ENCODE results near the gene PCDHA13.
"Not testable (repeated sequence)": the region's sequence is repeated elsewhere in the genome, so short reads cannot be mapped to it uniquely, and the experiment has no call there.

The PCDHA13 gene, protein sequence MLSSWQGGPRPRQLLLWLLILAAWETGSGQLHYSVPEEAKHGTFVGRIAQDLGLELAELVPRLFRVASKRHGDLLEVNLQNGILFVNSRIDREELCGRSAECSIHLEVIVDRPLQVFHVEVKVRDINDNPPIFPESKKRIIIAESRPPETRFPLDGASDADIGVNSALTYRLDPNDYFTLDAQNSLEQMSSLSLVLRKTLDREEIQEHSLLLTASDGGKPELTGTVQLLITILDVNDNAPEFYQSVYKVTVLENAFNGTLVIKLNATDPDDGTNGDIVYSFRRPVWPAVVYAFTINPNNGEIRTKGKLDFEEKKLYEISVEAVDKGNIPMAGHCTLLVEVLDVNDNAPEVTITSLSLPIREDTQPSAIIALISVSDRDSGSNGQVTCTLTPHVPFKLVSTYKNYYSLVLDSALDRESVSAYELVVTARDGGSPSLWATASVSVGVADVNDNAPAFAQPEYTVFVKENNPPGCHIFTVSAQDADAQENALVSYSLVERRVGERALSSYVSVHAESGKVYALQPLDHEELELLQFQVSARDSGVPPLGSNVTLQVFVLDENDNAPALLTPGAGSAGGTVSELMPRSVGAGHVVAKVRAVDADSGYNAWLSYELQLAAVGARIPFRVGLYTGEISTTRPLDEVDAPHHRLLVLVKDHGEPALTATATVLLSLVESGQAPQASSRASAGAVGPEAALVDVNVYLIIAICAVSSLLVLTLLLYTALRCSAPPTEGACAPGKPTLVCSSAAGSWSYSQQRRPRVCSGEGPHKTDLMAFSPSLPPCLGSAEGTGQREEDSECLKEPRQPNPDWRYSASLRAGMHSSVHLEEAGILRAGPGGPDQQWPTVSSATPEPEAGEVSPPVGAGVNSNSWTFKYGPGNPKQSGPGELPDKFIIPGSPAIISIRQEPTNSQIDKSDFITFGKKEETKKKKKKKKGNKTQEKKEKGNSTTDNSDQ

DNA sequence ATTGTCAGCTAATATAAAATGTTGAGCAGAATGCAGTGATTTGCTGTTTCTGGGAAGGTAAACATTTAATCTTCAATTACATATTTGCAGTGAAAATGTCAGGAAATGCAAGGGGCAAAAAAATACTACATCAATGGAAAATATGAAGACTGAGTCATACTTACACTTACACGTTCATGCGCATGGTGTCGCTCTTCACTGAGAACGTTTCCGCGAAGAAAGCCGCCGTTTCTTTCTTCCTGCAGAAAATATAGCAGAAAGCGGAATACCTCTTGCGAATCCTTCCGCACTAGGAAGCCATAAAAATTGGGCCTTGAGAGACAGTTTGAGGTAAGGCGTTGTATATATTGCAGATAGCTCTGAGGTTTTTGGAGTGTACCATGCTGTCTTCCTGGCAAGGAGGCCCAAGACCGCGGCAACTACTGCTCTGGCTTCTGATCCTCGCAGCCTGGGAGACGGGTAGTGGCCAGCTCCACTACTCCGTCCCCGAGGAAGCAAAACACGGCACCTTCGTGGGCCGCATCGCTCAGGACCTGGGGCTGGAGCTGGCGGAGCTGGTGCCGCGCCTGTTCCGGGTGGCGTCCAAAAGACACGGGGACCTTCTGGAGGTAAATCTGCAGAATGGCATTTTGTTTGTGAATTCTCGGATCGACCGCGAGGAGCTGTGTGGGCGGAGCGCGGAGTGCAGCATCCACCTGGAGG, at the start of gene PCDHA13:
PCDHA13 (plus strand) TSS at position 236 of the 702 bp plus-strand sequence; CDS start at position 381, 145 bp downstream.
- DNase-seq: no peak

DNA sequence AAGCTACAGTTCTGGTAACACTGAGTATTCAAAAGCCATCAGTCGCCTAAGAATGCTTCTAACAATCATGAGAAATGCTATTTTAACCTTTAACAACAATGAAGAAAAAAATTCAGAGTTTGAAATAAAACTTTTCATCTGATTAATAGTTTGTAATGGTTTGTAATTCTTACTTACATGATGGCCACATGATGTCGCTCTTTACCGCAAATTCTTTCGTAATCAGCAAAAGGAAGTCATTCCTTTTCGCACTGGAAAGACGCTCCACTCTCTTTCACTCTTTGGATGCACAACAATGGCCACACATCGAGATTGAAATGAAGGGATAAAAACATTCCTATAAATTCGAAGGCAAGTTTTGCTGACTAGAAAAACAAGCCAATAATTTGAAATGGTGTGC, 47.9 kb upstream of the PCDHA13 start, which contains the start of gene PCDHA7:
PCDHA7 (plus strand) TSS at position 277 of the 400 bp plus-strand sequence; CDS start at position 392, 115 bp downstream.
- DNase-seq: no peak

DNA sequence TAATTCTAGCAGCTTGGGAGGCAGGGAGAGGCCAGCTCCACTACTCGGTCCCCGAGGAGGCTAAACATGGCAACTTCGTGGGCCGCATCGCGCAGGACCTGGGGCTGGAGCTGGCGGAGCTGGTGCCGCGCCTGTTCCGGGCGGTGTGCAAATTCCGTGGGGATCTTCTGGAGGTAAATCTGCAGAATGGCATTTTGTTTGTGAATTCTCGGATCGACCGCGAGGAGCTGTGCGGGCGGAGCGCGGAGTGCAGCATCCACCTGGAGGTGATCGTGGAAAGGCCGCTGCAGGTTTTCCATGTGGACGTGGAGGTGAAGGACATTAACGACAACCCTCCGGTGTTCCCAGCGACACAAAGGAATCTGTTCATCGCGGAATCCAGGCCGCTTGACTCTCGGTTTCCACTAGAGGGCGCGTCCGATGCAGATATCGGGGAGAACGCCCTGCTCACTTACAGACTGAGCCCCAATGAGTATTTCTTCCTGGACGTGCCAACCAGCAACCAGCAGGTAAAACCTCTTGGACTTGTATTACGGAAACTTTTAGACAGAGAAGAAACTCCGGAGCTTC, 47.4 kb upstream of the PCDHA13 start:
- not testable (repeated sequence) for DNase-seq

DNA sequence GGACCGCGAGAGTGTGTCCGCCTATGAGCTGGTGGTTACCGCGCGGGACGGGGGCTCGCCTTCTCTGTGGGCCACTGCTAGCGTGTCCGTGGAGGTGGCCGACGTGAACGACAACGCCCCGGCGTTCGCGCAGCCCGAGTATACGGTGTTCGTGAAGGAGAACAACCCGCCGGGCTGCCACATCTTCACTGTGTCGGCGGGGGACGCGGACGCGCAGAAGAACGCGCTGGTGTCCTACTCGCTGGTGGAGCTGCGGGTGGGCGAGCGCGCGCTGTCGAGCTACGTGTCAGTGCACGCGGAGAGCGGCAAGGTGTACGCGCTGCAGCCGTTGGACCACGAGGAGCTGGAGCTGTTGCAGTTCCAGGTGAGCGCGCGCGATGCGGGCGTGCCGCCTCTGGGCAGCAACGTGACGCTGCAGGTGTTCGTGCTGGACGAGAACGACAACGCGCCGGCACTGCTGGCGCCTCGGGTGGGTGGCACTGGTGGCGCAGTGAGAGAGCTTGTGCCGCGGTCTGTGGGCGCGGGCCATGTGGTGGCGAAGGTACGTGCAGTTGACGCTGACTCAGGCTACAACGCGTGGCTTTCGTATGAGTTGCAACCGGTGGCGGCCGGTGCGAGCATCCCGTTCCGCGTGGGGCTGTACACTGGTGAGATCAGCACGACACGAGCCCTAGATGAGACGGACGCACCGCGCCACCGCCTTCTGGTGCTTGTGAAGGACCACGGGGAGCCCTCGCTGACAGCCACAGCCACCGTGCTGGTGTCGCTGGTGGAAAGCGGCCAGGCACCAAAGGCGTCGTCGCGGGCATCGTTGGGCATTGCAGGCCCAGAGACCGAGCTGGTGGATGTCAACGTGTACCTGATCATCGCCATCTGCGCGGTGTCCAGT, 46.1 kb upstream of the PCDHA13 start:
- DNase-seq: no peak

DNA sequence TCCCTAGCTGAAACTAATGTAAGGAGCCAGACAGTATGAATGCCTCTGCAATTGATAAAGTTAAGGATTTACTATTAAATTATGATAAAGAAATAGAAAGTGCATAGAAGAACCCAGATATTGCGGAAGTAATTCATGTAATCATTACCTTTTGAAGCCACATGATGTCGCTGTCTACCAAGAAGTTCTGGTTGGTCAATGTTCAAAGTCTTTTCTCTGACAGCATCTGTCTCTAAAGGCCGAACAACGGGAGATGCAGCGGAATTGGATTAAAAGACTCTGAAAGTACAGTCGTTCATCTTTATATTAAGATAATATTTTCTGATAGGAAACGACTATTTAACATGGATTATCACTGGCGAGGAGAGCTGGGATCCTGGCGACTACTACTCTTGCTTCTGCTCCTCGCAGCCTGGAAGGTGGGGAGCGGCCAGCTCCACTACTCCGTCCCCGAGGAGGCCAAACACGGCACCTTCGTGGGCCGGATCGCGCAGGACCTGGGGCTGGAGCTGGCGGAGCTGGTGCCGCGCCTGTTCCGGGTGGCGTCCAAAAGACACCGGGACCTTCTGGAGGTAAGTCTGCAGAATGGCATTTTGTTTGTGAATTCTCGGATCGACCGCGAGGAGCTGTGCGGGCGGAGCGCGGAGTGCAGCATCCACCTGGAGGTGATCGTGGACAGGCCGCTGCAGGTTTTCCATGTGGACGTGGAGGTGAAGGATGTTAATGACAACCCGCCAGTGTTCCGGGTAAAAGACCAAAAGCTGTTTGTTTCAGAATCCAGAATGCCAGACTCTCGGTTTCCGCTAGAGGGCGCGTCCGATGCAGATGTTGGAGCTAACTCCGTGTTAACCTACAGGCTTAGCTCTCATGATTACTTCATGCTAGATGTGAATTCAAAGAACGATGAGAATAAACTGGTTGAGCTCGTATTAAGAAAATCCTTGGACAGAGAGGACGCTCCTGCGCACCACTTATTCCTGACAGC, 40.7 kb upstream of the PCDHA13 start, which contains the start of gene PCDHA8:
PCDHA8 (plus strand) TSS at position 210 of the 985 bp plus-strand sequence; CDS start at position 345, 135 bp downstream.
- no peak for DNase-seq

DNA sequence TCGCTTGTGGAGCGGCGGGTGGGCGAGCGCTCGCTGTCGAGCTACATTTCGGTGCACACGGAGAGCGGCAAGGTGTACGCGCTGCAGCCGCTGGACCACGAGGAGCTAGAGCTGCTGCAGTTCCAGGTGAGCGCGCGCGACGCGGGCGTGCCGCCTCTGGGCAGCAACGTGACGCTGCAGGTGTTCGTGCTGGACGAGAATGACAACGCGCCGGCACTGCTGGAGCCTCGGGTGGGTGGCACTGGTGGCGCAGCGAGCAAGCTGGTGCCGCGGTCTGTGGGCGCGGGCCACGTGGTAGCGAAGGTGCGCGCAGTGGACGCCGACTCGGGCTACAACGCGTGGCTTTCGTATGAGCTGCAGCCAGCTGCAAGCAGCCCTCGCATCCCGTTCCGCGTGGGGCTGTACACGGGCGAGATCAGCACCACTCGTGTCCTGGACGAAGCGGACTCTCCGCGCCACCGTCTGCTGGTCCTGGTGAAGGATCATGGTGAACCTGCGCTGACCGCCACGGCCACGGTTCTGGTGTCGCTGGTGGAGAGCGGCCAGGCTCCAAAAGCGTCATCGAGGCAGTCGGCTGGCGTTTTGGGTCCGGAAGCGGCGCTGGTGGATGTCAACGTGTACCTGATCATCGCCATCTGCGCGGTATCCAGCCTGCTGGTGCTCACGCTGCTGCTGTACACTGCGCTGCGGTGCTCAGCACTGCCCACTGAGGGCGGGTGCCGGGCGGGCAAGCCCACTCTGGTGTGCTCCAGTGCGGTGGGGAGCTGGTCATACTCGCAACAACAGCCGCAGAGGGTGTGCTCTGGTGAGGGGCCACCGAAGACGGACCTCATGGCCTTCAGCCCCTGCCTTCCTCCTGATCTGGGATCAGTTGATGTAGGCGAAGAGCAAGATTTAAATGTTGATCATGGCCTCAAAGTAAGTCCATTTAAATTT, 38.9 kb upstream of the PCDHA13 start:
- DNase-seq: no peak

DNA sequence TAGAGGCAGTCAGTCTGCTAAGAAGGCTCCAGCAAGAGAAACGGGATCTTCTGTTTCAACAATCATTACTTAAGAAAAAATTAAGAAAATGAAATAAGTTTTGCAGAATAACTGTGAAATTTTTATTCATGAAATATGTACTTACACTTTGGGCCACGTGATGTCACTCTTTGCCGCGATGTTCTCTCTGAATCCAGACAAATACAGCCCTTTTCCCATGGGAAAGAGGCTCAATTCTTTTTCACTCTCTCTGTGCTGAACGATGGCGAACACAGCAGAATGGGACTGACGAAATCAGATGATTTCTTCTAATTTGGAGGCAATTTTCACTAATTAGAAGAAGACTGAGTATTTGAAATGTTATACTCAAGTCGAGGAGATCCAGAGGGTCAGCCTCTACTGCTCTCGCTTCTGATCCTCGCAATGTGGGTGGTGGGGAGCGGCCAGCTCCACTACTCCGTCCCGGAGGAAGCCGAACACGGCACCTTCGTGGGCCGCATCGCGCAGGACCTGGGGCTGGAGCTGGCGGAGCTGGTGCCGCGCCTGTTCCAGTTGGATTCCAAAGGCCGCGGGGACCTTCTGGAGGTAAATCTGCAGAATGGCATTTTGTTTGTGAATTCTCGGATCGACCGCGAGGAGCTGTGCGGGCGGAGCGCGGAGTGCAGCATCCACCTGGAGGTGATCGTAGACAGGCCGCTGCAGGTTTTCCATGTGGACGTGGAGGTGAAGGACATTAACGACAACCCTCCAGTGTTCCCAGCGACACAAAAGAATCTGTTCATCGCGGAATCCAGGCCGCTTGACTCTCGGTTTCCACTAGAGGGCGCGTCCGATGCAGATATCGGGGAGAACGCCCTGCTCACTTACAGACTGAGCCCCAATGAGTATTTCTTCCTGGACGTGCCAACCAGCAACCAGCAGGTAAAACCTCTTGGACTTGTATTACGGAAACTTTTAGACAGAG, 33.5 kb upstream of the PCDHA13 start, which contains the start of gene PCDHA9:
PCDHA9 (plus strand) TSS at position 244 of the 964 bp plus-strand sequence; CDS start at position 358, 114 bp downstream.
- DNase-seq: not testable (repeated sequence)

DNA sequence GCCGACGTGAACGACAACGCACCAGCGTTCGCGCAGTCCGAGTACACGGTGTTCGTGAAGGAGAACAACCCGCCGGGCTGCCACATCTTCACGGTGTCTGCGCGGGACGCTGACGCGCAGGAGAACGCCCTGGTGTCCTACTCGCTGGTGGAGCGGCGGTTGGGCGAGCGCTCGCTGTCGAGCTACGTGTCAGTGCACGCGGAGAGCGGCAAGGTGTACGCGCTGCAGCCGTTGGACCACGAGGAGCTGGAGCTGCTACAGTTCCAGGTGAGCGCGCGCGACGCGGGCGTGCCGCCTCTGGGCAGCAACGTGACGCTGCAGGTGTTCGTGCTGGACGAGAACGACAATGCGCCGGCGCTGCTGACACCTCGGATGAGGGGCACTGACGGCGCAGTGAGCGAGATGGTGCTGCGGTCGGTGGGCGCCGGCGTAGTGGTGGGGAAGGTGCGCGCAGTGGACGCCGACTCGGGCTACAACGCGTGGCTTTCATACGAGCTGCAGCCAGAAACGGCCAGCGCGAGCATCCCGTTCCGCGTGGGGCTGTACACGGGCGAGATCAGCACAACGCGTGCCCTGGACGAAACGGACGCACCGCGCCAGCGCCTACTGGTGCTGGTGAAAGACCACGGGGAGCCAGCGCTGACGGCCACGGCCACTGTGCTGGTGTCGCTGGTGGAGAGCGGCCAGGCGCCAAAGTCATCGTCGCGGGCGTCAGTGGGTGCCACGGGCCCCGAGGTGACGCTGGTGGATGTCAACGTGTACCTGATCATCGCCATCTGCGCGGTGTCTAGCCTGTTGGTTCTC, 31.9 kb upstream of the PCDHA13 start:
- DNase-seq: not testable (repeated sequence)

DNA sequence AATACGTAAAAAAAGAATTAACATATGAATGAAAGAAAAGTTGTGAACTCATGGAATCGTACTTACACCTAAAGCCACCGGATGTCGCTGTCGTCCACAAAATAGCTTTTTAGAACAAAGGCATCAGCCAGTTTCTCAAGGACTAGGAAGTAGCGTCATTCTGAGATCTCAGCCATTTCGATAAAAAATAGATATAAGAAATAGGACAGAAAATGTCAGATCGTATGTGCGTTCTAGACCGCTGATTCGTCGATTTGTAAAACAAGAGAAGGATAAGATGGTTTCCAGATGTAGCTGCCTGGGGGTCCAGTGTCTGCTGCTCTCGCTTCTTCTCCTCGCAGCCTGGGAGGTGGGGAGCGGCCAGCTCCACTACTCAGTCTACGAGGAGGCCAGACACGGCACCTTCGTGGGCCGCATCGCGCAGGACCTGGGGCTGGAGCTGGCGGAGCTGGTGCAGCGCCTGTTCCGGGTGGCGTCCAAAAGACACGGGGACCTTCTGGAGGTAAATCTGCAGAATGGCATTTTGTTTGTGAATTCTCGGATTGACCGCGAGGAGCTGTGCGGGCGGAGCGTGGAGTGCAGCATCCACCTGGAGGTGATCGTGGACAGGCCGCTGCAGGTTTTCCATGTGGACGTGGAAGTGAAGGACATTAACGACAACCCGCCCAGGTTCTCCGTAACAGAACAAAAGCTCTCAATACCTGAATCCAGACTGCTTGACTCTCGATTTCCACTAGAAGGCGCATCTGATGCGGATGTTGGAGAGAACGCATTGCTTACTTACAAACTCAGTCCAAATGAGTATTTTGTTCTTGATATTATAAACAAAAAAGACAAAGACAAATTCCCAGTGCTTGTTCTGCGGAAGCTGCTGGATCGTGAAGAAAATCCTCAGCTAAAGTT, 25.9 kb upstream of the PCDHA13 start, which contains the start of gene PCDHA10:
PCDHA10 (plus strand) TSS at position 126 of the 903 bp plus-strand sequence; CDS start at position 278, 152 bp downstream.
- no peak for DNase-seq

DNA sequence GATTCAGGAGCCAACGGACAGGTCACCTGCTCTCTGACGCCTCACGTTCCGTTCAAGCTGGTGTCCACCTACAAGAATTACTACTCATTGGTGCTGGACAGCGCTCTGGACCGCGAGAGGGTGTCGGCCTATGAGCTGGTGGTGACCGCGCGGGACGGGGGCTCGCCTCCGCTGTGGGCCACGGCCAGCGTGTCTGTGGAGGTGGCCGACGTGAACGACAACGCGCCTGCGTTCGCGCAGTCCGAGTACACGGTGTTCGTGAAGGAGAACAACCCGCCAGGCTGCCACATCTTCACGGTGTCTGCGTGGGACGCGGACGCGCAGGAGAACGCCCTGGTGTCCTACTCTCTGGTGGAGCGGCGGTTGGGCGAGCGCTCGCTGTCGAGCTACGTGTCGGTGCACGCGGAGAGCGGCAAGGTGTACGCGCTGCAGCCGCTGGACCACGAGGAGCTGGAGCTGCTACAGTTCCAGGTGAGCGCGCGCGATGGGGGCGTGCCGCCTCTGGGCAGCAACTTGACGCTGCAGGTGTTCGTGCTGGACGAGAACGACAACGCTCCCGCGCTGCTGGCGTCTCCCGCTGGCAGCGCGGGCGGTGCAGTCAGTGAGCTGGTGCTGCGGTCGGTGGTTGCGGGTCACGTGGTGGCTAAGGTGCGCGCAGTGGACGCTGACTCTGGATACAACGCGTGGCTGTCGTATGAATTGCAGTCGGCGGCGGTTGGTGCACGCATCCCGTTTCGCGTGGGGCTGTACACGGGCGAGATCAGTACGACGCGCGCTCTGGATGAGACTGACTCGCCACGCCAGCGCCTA, 24.5 kb upstream of the PCDHA13 start:
- DNase-seq: no peak

DNA sequence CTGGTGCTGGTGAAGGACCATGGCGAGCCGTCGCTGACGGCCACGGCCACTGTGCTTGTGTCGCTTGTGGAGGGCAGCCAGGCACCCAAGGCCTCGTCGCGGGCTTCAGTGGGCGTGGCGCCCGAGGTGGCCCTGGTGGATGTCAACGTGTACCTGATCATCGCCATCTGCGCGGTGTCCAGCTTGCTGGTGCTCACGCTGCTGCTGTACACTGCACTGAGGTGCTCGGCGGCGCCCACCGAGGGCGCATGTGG, 24.0 kb upstream of the PCDHA13 start:
- DNase-seq: no peak

DNA sequence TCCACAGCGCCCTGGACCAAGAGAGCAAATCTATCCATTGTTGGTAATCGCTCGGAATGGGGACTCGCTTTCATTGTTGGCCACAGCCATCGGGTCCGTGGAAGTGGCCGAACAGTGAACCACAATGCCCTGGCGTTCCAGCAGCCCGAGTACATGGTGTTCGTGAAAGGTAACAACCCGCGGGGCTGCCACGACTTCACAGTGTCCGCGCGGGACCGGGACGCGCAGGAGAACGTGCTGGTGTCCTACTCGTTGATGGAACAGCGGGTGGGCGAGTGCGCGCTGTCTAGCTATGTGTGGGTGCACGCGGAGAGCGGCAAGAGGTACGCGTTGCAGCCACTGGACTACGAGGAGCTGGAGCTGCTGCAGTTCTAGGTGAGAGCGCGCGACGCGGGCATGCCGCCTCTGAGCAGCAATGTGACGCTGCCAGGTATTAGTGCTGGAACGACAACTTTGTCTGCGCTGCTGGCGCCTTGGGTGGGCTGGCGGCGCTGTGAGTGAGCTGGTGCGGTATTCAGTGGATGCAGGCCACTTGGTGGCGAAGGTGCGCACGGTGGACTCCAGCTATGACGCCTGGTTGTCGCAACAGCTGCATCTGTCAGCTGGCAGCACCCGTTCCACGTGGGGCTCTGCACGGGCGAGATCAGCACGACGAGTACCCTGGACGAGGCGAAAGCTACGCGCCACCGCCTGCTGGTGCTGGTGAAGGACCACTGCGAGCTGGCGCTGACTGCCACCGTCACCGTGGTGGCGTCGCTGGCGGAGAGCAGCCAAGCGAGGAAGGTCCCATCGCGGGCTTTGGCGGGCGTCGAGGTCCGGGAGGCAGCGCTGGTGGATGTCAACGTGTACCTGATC, 19.3 kb upstream of the PCDHA13 start:
- no peak for DNase-seq

DNA sequence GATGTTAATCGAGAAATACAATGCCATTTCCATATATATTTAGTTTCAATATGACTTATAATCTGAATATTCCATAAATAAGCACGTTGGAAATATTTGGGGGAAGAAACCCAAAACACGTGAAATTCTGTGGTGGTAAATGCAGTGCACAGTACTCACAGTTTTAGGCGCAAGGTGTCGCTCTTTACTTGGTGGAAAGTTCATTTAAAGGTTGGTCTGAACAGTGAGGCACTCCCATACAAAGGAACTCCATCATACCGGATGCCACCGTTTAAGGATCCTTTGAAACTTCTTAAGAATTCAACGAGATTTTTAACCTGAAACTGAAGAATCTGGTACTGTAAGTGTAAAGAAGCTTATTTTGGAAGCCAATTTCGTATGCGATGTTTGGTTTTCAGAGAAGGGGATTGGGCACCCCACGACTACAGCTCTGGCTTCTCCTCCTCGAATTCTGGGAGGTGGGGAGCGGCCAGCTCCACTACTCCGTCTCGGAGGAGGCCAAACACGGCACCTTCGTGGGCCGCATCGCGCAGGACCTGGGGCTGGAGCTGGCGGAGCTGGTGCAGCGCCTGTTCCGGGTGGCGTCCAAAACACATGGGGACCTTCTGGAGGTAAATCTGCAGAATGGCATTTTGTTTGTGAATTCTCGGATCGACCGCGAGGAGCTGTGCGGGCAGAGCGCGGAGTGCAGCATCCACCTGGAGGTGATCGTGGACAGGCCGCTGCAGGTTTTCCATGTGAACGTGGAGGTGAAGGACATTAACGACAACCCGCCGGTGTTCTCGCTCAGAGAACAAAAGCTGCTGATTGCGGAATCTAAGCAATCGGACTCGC, 13.0 kb upstream of the PCDHA13 start, which contains the start of gene PCDHA11:
PCDHA11 (plus strand) TSS at position 237 of the 834 bp plus-strand sequence; CDS start at position 384, 147 bp downstream.
- no peak for DNase-seq

Data from left hindlimb (tissue), 1 donor.